NCI-H748 (cell line): ENCODE results near the gene FBP1.

Experiments used
- DNase-seq: peaks from one replicate; lab custom pipeline; 2025; ENCODE audit not compliant: unreplicated experiment; lab: John Stamatoyannopoulos, UW

The FBP1 gene

GRCh38 chr9:94581728-94582127, 57.6 kb downstream of the FBP1 start:
- no peak for DNase-seq

- DNase-seq = no peak
These were observed 61.7 kb downstream of the FBP1 start for GRCh38 chr9:94577571-94577970.

- no peak for DNase-seq
These were observed 62.3 kb downstream of the FBP1 start for GRCh38 chr9:94577036-94577435.

- no peak for DNase-seq
These were observed 63.2 kb downstream of the FBP1 start for GRCh38 chr9:94576131-94576530.

GRCh38 chr9:94568972-94569712, 70.2 kb downstream of the FBP1 start:
- DNase-seq = no peak

- no peak for DNase-seq
These were observed 70.9 kb downstream of the FBP1 start for GRCh38 chr9:94568250-94568889.

GRCh38 chr9:94567271-94567670, 72.0 kb downstream of the FBP1 start:
- DNase-seq = no peak

GRCh38 chr9:94566550-94566949, 72.8 kb downstream of the FBP1 start:
- no peak for DNase-seq

- DNase-seq = peak; percentile 8
These were observed 75.0 kb downstream of the FBP1 start for GRCh38 chr9:94564279-94564678.

- no peak for DNase-seq
These were observed 75.8 kb downstream of the FBP1 start for GRCh38 chr9:94563548-94563947.

GRCh38 chr9:94560237-94560636, 79.1 kb downstream of the FBP1 start:
- no peak for DNase-seq

- no peak for DNase-seq
These were observed 81.9 kb downstream of the FBP1 start for GRCh38 chr9:94557376-94557775.

GRCh38 chr9:94554439-94555331, 84.6 kb downstream of the FBP1 start, which contains the start of gene PCAT7:
PCAT7 (plus strand) TSS chr9:94555083.
- DNase-seq = peak; percentile 94

GRCh38 chr9:94554078-94554438, 85.3 kb downstream of the FBP1 start:
- no peak for DNase-seq
